ENCODE results near the gene ELOB.

- TF ChIP-seq, protein P1, sequence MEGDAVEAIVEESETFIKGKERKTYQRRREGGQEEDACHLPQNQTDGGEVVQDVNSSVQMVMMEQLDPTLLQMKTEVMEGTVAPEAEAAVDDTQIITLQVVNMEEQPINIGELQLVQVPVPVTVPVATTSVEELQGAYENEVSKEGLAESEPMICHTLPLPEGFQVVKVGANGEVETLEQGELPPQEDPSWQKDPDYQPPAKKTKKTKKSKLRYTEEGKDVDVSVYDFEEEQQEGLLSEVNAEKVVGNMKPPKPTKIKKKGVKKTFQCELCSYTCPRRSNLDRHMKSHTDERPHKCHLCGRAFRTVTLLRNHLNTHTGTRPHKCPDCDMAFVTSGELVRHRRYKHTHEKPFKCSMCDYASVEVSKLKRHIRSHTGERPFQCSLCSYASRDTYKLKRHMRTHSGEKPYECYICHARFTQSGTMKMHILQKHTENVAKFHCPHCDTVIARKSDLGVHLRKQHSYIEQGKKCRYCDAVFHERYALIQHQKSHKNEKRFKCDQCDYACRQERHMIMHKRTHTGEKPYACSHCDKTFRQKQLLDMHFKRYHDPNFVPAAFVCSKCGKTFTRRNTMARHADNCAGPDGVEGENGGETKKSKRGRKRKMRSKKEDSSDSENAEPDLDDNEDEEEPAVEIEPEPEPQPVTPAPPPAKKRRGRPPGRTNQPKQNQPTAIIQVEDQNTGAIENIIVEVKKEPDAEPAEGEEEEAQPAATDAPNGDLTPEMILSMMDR (IDR thresholded peaks at IDR 0.05) = no peak
- TF ChIP-seq POLR2A (IDR thresholded peaks at IDR 0.05) = no peak
Measured at GRCh38 chr16:2726923-2727322, 50.2 kb downstream of the ELOB start.
